Bronchial epithelial cell (primary cell): ENCODE measurements around the gene SDS. TPM values are rescaled to one million over a fixed set of nuclear protein-coding genes. Genes with fewer than 3 reads are reported as not detected.

Experiments
- DNase-seq: peaks from one replicate; pipeline ENCODE4 v3.0.0-alpha.2; 2010; ENCODE audit warnings: low read depth
- FAIRE-seq: peaks from 2 replicates; lab custom pipeline; 2011; peaks lifted over from hg19 to GRCh38; lab: Jason Lieb, UNC
- H3K27me3 ChIP-seq: 2 replicates; pipeline ENCODE4 v1.5.1; 2011; ENCODE audit warnings: low read length; ENCODE audit not compliant: control insufficient read depth, insufficient read depth
- H3K36me3 ChIP-seq: 2 replicates; pipeline ENCODE4 v1.5.1; 2011; ENCODE audit warnings: low read length; ENCODE audit not compliant: control insufficient read depth, insufficient read depth
- H3K4me3 ChIP-seq: 2 replicates; pipeline ENCODE4 v1.5.1; 2011; ENCODE audit warnings: mild to moderate bottlenecking, low read depth, low read length, control low read depth
- total RNA-seq: library from RNA; depleted of rRNA; stranded (reverse); fragments of >200 nt; gene quantifications from 2 replicates; pipeline ENCODE4 v1.2.1, GENCODE V29; 2014
- TF ChIP-seq, protein P1 (sequence below): IDR thresholded peaks from 2 replicates; pipeline ENCODE4 v1.5.1; 2011; ENCODE audit warnings: mild to moderate bottlenecking, moderate library complexity, low read length, control low read depth, inconsistent platforms; ENCODE audit not compliant: insufficient read depth, severe bottlenecking

The SDS gene
- total RNA-seq, 1 donor from 2014 or later = not detected

DNA sequence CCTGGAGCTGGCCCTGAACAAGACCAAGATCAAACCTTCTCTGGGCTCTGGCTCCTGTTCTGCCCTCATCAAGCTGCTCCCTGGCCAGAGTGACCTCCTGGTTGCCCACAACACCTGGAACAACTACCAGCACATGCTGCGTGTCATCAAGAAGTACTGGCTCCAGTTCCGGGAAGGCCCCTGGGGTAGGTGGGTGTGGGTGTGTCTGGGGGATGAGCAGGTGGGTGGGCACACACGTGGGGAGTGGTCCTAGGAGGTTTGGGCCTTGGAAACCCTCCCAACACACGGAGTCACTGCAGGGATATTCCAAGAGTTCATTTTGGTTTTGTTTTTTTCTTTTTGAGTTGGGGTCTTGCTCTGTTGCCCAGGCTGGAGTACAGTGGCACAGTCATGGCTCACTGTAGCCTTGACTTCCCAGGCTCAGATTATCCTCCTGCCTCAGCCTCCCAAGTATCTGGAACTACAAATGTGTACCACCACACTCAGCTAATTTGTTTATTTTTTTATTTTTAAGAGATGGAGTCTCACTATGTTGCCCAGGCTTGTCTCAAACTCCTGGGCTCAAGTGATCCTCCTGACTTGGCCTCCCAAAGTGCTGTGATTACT is 28.8 kb downstream of the SDS start:
- TF ChIP-seq, protein P1, sequence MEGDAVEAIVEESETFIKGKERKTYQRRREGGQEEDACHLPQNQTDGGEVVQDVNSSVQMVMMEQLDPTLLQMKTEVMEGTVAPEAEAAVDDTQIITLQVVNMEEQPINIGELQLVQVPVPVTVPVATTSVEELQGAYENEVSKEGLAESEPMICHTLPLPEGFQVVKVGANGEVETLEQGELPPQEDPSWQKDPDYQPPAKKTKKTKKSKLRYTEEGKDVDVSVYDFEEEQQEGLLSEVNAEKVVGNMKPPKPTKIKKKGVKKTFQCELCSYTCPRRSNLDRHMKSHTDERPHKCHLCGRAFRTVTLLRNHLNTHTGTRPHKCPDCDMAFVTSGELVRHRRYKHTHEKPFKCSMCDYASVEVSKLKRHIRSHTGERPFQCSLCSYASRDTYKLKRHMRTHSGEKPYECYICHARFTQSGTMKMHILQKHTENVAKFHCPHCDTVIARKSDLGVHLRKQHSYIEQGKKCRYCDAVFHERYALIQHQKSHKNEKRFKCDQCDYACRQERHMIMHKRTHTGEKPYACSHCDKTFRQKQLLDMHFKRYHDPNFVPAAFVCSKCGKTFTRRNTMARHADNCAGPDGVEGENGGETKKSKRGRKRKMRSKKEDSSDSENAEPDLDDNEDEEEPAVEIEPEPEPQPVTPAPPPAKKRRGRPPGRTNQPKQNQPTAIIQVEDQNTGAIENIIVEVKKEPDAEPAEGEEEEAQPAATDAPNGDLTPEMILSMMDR = no peak
- H3K4me3 ChIP-seq = no peak overlapping the region
- H3K27me3 ChIP-seq = no peaks in the 10 kb centered on the region
- H3K36me3 ChIP-seq = peaks cover 5% of the 10 kb centered on the region
- FAIRE-seq = no peak
- DNase-seq = no peak

DNA sequence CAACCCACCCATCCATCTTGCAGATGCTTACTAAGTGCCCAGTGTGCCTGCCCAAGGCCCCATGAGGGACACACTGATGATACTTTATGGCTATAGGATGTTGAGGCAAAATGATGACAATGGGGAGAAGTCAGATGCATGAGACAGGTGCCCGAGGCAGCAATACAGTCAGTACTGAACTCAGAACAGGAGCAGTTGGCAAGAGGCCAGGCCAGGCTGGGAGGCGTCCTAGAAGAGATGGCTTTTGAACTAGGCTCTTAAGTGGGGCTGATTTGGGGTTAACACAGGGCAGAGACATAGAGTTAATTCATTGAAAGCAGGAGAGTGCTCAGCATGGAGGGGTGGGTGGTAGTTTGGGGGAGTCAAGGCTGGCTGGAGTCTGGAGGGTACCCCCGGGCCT is 29.7 kb downstream of the SDS start:
- FAIRE-seq (no peak), DNase-seq (no peak)
- Histone ChIP-seq H3K4me3 (no peak overlapping the region), H3K36me3 (peaks cover 5% of the 10 kb centered on the region), H3K27me3 (no peaks in the 10 kb centered on the region)
- TF ChIP-seq, protein P1 = no peak

DNA sequence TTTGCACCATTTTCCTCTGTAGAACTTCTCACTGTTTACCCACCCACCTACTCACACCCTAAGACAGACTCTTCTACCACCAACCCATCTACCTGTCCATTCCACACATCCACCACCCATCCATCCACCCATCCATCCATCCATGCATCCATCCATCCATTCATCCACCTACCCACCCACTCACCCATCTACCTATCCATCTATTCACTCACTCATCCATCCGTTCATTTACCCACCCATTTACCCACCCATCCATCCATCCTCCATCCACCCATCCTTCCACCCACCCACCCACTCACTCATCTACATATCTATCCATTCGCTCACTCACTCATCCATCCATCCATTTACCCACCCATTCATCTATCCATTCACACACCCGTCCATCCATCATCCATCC is 30.2 kb downstream of the SDS start:
- FAIRE-seq (no peak), DNase-seq (no peak)
- no peaks in the 10 kb centered on the region for H3K27me3 ChIP-seq
- no peak overlapping the region for H3K4me3 ChIP-seq
- TF ChIP-seq, protein P1 = no peak
- H3K36me3 ChIP-seq = peaks cover 5% of the 10 kb centered on the region

DNA sequence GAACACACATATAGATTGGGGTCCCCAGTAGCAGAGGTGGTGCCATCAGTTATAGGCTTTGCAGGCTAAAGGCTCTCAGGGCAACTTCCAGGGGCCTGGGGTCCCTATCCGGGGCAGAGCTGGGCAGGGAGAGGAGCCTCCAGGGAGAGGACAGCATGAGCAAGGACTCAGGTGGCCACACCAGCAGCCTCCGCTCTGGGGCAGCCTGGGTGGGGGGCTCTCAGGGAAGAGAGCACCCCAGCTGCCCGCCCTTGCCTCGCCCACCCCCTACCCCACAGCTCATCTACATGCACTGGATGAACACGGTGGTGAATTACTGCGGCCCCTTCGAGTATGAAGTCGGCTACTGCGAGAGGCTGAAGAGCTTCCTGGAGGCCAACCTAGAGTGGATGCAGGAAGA is 31.3 kb downstream of the SDS start:
- TF ChIP-seq, protein P1 = no peak
- FAIRE-seq (no peak), DNase-seq (no peak)
- Histone ChIP-seq H3K4me3 (no peak overlapping the region), H3K27me3 (no peaks in the 10 kb centered on the region), H3K36me3 (peaks cover 5% of the 10 kb centered on the region)

DNA sequence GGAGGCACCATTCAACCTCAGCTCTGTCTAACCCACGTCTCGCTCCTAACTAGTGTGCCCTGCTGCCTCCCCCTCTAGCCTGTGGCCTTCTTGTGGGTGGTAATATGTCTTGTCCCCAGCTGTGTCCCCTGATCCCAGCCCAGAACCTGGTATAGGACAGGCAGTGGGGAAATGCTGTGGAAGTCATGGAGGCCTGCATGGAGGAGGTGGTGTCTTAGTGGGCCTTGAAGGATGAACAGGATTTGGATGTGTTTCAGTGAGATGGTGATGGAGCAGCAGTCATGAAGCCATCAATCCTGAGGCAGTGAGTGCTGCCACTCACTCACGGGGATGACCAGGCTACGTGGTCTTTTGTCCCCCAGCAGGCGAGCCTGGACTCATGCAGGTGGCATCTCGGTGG is 31.9 kb downstream of the SDS start:
- TF ChIP-seq, protein P1 = no peak
- Histone ChIP-seq H3K27me3 (no peaks in the 10 kb centered on the region), H3K36me3 (peaks cover 5% of the 10 kb centered on the region), H3K4me3 (no peak overlapping the region)
- no peak for FAIRE-seq
- DNase-seq = no peak

- FAIRE-seq (peak; percentile 23), DNase-seq (no peak)
- TF ChIP-seq, protein P1 = no peak
- no peaks in the 10 kb centered on the region for H3K27me3 ChIP-seq
- H3K36me3 ChIP-seq = peaks cover 5% of the 10 kb centered on the region
- no peak overlapping the region for H3K4me3 ChIP-seq
Observed at GRCh38 chr12:113370923-113371682, 32.6 kb downstream of the SDS start.
